Parathyroid adenoma (tissue), 2 donors: ENCODE data around the gene EYA2.

ENCODE experiments used
- H2AFZ ChIP-seq: fragments of 300-600 bp; sonication (generic); one replicate; pipeline ENCODE4 v1.7.0; 2017; ENCODE audit warnings: antibody characterized with exemption, mild to moderate bottlenecking
- H3K27ac ChIP-seq: fragments of 300-600 bp; sonication (generic); one replicate; pipeline ENCODE4 v1.7.0; 2017
- H3K27me3 ChIP-seq: fragments of 300-600 bp; sonication (generic); one replicate; pipeline ENCODE4 v1.7.0; 2017; ENCODE audit warnings: low read length; ENCODE audit not compliant: control insufficient read depth, insufficient read depth
- H3K36me3 ChIP-seq: fragments of 300-600 bp; sonication (generic); one replicate; pipeline ENCODE4 v1.7.0; 2017; ENCODE audit warnings: low read length; ENCODE audit not compliant: control insufficient read depth, insufficient read depth
- H3K4me1 ChIP-seq: fragments of 300-600 bp; sonication (generic); one replicate; pipeline ENCODE4 v1.7.0; 2017; ENCODE audit warnings: control low read depth
- H3K4me2 ChIP-seq: fragments of 300-600 bp; sonication (generic); one replicate; pipeline ENCODE4 v1.7.0; 2017; ENCODE audit warnings: low read length
- H3K4me3 ChIP-seq: fragments of 300-600 bp; sonication (generic); one replicate; pipeline ENCODE4 v1.7.0; 2017; ENCODE audit warnings: low read depth, low read length
- H3K79me2 ChIP-seq: fragments of 300-600 bp; sonication (generic); one replicate; pipeline ENCODE4 v1.7.0; 2017; ENCODE audit warnings: control low read depth
- H3K9ac ChIP-seq: fragments of 300-600 bp; sonication (generic); one replicate; pipeline ENCODE4 v1.7.0; 2017; ENCODE audit warnings: mild to moderate bottlenecking
- H3K9me3 ChIP-seq: fragments of 300-600 bp; sonication (generic); one replicate; pipeline ENCODE4 v1.7.0; 2017; ENCODE audit warnings: low read length; ENCODE audit not compliant: control insufficient read depth
- TF ChIP-seq, protein P1 (sequence below): fragments of 300-600 bp; sonication (generic); IDR thresholded peaks from one replicate; pipeline ENCODE4 v1.7.0; 2017; ENCODE audit warnings: antibody characterized with exemption, mild to moderate bottlenecking
- donor health status: primary hyperparathyroidism.

EYA2 gene

DNA sequence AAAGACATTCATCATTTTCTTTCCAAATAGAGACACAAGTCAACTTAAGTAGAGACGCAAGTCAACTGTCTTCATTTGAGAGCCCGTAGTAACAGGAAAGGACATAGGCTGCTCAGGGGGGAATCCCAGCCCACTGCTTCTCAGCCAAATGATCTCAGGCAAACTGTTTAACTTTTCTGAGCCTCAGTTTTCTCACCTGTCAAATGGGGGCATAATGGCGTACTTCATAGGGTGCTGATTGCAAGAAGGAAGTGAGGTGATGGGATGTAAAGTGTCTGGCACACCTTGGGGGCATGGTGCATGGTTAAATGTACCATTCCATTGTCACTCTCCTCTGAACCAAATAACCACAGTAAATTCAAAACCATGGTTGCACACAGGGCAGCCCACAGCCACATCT lies 96.5 kb downstream of the EYA2 start:
- Histone ChIP-seq H3K4me1 (peaks cover 10% of the 10 kb centered on the region), H3K4me3 (no peak overlapping the region), H3K27ac (peak overlapping the region; percentile 13), H3K4me2 (no peak overlapping the region), H3K36me3 (no peaks in the 10 kb centered on the region), H3K9me3 (no peaks in the 10 kb centered on the region), H3K27me3 (no peaks in the 10 kb centered on the region), H3K9ac (no peak overlapping the region), H3K79me2 (peaks cover 22% of the 10 kb centered on the region), H2AFZ (no peak overlapping the region)
- TF ChIP-seq, protein P1, sequence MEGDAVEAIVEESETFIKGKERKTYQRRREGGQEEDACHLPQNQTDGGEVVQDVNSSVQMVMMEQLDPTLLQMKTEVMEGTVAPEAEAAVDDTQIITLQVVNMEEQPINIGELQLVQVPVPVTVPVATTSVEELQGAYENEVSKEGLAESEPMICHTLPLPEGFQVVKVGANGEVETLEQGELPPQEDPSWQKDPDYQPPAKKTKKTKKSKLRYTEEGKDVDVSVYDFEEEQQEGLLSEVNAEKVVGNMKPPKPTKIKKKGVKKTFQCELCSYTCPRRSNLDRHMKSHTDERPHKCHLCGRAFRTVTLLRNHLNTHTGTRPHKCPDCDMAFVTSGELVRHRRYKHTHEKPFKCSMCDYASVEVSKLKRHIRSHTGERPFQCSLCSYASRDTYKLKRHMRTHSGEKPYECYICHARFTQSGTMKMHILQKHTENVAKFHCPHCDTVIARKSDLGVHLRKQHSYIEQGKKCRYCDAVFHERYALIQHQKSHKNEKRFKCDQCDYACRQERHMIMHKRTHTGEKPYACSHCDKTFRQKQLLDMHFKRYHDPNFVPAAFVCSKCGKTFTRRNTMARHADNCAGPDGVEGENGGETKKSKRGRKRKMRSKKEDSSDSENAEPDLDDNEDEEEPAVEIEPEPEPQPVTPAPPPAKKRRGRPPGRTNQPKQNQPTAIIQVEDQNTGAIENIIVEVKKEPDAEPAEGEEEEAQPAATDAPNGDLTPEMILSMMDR: no peak

DNA sequence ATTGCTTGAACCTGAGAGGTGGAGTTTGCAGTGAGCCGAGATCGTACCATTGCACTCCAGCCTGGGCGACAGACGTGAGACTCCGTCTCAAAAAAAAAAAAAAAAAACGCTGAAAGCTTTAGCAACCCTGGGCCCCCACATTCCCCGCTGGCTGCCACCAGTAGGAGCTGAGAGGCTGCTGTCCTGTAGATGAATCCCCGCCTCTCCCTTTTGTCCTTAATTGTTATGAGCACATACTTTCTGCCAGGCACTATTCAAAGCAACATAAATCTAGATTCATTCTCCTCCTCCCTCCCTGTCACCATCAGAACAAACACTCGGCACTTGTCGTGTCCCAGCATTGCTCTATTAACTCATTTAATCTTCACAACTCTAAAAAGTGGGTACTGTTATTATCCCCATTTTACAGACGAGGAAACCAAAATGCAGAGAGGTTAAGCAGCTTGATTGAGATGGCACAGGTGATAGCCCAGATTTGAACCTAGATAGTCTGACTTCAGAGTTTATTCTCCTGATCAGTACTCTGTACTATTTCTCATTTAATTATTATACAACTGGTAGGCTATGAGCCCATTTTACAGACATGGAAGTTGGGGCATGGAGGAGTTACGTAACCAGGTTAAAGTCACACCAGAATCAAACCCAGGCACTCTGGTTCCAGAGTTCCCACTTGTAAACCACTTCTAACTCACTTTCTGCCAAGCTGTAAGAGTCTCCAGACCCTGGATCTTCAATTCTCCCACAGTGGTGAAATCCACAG lies 97.4 kb downstream of the EYA2 start:
- H3K27ac ChIP-seq: no peak overlapping the region
- H3K36me3 ChIP-seq: no peaks in the 10 kb centered on the region
- H3K4me2 ChIP-seq: no peak overlapping the region
- H3K4me3 ChIP-seq: no peak overlapping the region
- no peak overlapping the region for H2AFZ ChIP-seq
- H3K9ac ChIP-seq: no peak overlapping the region
- peaks cover 22% of the 10 kb centered on the region for H3K79me2 ChIP-seq
- no peaks in the 10 kb centered on the region for H3K9me3 ChIP-seq
- TF ChIP-seq, protein P1: no peak
- peaks cover 10% of the 10 kb centered on the region for H3K4me1 ChIP-seq
- H3K27me3 ChIP-seq: no peaks in the 10 kb centered on the region

DNA sequence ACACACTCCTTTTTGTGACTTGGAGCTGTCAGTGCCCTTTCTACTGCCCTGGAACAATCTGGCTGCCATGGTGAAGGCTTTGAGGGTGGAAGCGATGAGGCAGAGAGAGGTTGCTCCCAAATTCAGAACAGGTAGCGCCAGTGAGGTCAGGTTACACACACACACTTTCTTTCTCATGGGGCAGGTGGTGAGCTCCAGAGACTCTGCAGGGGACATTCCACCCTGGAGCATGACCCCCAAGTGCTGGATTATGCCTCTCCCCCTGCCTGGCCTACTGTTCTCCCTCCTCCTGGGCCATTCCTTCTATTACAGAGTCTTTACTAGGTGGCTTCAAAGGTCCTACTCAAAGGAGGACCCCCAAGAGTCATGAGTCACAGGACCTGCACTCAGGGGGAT lies 98.0 kb downstream of the EYA2 start:
- Histone ChIP-seq H3K79me2 (peaks cover 26% of the 10 kb centered on the region), H3K36me3 (no peaks in the 10 kb centered on the region), H2AFZ (no peak overlapping the region), H3K4me1 (peaks cover 15% of the 10 kb centered on the region), H3K4me2 (no peak overlapping the region), H3K9ac (no peak overlapping the region), H3K9me3 (no peaks in the 10 kb centered on the region), H3K27me3 (no peaks in the 10 kb centered on the region), H3K4me3 (no peak overlapping the region), H3K27ac (no peak overlapping the region)
- TF ChIP-seq, protein P1: no peak

- H3K27me3 ChIP-seq: no peaks in the 10 kb centered on the region
- H3K4me2 ChIP-seq: no peak overlapping the region
- TF ChIP-seq, protein P1: no peak
- no peak overlapping the region for H2AFZ ChIP-seq
- no peaks in the 10 kb centered on the region for H3K36me3 ChIP-seq
- H3K9ac ChIP-seq: no peak overlapping the region
- peaks cover 22% of the 10 kb centered on the region for H3K4me1 ChIP-seq
- peaks cover 26% of the 10 kb centered on the region for H3K79me2 ChIP-seq
- no peak overlapping the region for H3K4me3 ChIP-seq
- H3K9me3 ChIP-seq: no peaks in the 10 kb centered on the region
- no peak overlapping the region for H3K27ac ChIP-seq
These were observed 98.9 kb downstream of the EYA2 start for GRCh38 chr20:46993465-46994095.

- peaks cover 25% of the 10 kb centered on the region for H3K4me1 ChIP-seq
These were observed 99.7 kb downstream of the EYA2 start for GRCh38 chr20:46994341-46994740.

More at GRCh38 chr20:46994341-46994740, 99.7 kb downstream of the EYA2 start:
- Histone ChIP-seq H3K9ac (no peak overlapping the region), H3K4me2 (no peak overlapping the region), H3K4me3 (no peak overlapping the region), H3K9me3 (no peaks in the 10 kb centered on the region), H3K27me3 (no peaks in the 10 kb centered on the region), H3K27ac (no peak overlapping the region), H2AFZ (no peak overlapping the region), H3K36me3 (no peaks in the 10 kb centered on the region), H3K79me2 (peaks cover 26% of the 10 kb centered on the region)
- TF ChIP-seq, protein P1: no peak
